Karpas-422 (cell line): Measurements from ENCODE around the gene RFC4. TPM values are rescaled to one million over a fixed set of nuclear protein-coding genes. Genes with fewer than 3 reads are reported as not detected.

Source experiments
- DNase-seq: peaks from one replicate; pipeline ENCODE4 v3.0.0-alpha.2; 2015
- H2AFZ ChIP-seq: fragments of 200-600 bp; sonication (generic); 2 replicates; pipeline ENCODE4 v1.6.1; 2014; ENCODE audit warnings: antibody characterized with exemption, low read length, mixed read lengths
- H3K27ac ChIP-seq: fragments of 200-600 bp; sonication (generic); 2 replicates; pipeline ENCODE4 v1.5.1; 2014; ENCODE audit warnings: mild to moderate bottlenecking, low read length, moderate library complexity
- H3K27me3 ChIP-seq: fragments of 200-600 bp; sonication (generic); 2 replicates; pipeline ENCODE4 v1.6.1; 2014; ENCODE audit warnings: low read length, mixed read lengths
- H3K36me3 ChIP-seq: fragments of 200-600 bp; sonication (generic); 2 replicates; pipeline ENCODE4 v1.6.1; 2014; ENCODE audit warnings: low read length, mixed read lengths; ENCODE audit not compliant: insufficient read depth
- H3K4me1 ChIP-seq: fragments of 200-600 bp; sonication (generic); 2 replicates; pipeline ENCODE4 v1.6.1; 2014; ENCODE audit warnings: mild to moderate bottlenecking, low read length, mixed read lengths
- H3K4me2 ChIP-seq: fragments of 200-600 bp; sonication (generic); 2 replicates; pipeline ENCODE4 v1.6.1; 2014; ENCODE audit warnings: low read length, low read depth, mild to moderate bottlenecking; ENCODE audit not compliant: poor library complexity, severe bottlenecking
- H3K4me3 ChIP-seq: fragments of 200-600 bp; sonication (generic); 2 replicates; pipeline ENCODE4 v1.5.1; 2014; ENCODE audit warnings: mild to moderate bottlenecking, antibody characterized with exemption, low read length, mixed read lengths
- H3K79me2 ChIP-seq: fragments of 200-600 bp; sonication (generic); 2 replicates; pipeline ENCODE4 v1.6.1; 2014; ENCODE audit warnings: mild to moderate bottlenecking, low read length, mixed read lengths
- H3K9ac ChIP-seq: fragments of 200-600 bp; sonication (generic); 2 replicates; pipeline ENCODE4 v1.6.0; 2014; ENCODE audit warnings: low read length
- H3K9me2 ChIP-seq: fragments of 200-600 bp; sonication (generic), shearing (Covaris generic); replicated peaks from 2 replicates; pipeline ENCODE4 v1.6.0; 2014; ENCODE audit warnings: mild to moderate bottlenecking, low read length, moderate library complexity; ENCODE audit not compliant: insufficient read depth
- H3K9me3 ChIP-seq: fragments of 300-700, 200-600 bp; sonication (generic); 2 replicates; pipeline ENCODE4 v1.6.1; 2014; ENCODE audit warnings: low read length, mixed read lengths
- H4K20me1 ChIP-seq: fragments of 200-600 bp; sonication (generic); 2 replicates; pipeline ENCODE4 v1.6.1; 2014; ENCODE audit warnings: mild to moderate bottlenecking, antibody characterized with exemption, low read length, low read depth; ENCODE audit not compliant: insufficient read depth
- total RNA-seq: library from RNA; depleted of rRNA; stranded (reverse); fragments of >200 nt; shearing (Covaris generic); gene quantifications from 2 replicates; pipeline ENCODE4 v1.2.3, GENCODE V29; 2014; ENCODE audit warnings: low replicate concordance

Gene RFC4
- total RNA-seq, 1 experiment from 2014 or later: 80.7 TPM

DNA sequence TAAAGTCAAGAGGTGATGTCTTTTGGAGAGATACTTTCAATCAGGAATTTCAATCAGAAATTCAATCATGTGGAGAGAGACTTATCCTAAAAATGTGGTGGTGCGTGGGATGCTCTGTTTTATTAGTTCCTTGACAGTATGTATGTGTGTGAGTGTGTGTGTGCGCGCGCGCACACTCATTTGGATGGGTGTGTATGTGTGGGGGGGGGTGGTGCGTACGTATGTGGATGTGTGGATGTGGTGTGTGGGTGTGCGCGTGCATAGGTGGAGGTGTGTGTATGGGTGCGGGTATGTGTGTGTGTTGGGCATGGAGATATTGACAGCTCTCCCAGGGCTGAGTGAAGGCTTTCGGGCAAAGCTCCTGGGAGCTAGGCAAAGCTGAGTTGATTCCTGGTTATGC is 38.6 kb upstream of the RFC4 start:
- Histone ChIP-seq H3K79me2 (no peaks in the 10 kb centered on the region), H3K4me2 (no peak overlapping the region), H4K20me1 (no peaks in the 10 kb centered on the region), H3K27me3 (no peaks in the 10 kb centered on the region), H3K4me3 (no peak overlapping the region), H3K27ac (no peak overlapping the region), H3K9ac (no peak overlapping the region), H3K9me3 (no peaks in the 10 kb centered on the region), H2AFZ (no peak overlapping the region), H3K36me3 (no peaks in the 10 kb centered on the region), H3K4me1 (peaks cover 3% of the 10 kb centered on the region; the same call in 1 of the 2 replicates), H3K9me2 (no peaks in the 10 kb centered on the region)
- DNase-seq: no peak

DNA sequence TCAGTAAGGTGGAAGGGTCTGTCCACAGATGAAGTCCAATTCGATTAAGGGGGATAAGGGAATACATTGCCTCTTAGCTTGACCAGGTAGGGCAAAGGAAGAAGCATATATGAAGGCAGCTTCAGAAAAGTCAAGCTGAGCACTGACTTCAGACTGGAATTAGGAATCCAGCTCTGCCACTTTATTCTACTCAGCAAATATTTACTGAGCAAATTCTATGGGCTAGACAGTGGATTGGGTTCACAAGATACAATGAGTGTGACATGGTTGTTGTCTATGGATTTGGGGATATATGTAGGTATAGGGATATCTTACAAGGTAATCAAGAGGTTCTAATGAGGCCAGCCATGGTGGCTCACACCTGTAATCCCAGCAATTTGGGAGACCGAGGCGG is 36.8 kb upstream of the RFC4 start:
- H3K36me3 ChIP-seq: no peaks in the 10 kb centered on the region
- H3K27ac ChIP-seq: no peak overlapping the region
- no peak overlapping the region for H3K4me3 ChIP-seq
- H3K9ac ChIP-seq: no peak overlapping the region
- no peaks in the 10 kb centered on the region for H4K20me1 ChIP-seq
- H3K9me3 ChIP-seq: no peaks in the 10 kb centered on the region
- no peaks in the 10 kb centered on the region for H3K79me2 ChIP-seq
- DNase-seq: no peak
- H3K27me3 ChIP-seq: no peaks in the 10 kb centered on the region
- no peaks in the 10 kb centered on the region for H3K4me1 ChIP-seq
- no peak overlapping the region for H3K4me2 ChIP-seq
- no peaks in the 10 kb centered on the region for H3K9me2 ChIP-seq
- no peak overlapping the region for H2AFZ ChIP-seq

DNA sequence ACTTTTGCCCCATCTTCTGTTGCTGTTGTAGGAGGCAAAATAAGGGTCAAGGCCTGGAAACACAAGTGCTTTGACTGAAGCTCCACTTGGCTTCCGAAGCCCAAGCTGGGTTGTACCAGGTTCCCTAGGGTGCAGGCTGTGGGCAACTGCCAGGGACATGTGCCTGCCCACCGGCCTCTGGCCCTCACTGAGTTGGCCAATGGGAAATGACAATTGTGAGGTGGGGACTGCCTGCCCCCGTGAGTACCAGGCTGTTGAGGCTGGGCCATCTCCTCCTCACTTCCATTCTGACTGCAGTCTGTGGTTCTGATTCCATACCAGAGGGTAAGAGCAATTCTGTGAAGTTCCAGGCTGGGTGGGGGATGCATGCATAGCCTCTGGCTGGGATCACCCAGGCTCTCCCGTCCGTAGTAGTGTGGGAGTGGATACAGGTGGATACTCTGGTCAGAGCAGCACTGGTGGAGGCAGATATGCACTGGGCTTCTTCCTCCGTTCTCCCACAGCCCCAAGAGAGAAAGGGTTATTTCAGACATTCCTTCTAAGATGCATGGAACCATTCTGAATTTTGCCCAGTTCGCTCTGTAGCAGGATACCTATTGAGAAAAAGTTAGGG is 36.2 kb upstream of the RFC4 start, which contains the start of gene ADIPOQ:
ADIPOQ (plus strand) TSS at position 285 of the 613 bp plus-strand sequence. CDS start 10,349 bp downstream, outside the sequence.
- no peak within 1 kb of the TSS for H3K4me3 ChIP-seq
- no peaks in the 10 kb centered on the region for H3K4me1 ChIP-seq
- no peaks in the 10 kb centered on the region for H3K79me2 ChIP-seq
- H4K20me1 ChIP-seq: no peaks in the 10 kb centered on the region
- no peak within 1 kb of the TSS for H3K9ac ChIP-seq
- H3K4me2 ChIP-seq: no peak within 1 kb of the TSS
- DNase-seq: no peak
- H3K36me3 ChIP-seq: no peaks in the 10 kb centered on the region
- H3K27ac ChIP-seq: no peak within 1 kb of the TSS
- H3K9me2 ChIP-seq: no peaks in the 10 kb centered on the region
- H3K27me3 ChIP-seq: no peaks in the 10 kb centered on the region
- no peak within 1 kb of the TSS for H2AFZ ChIP-seq
- H3K9me3 ChIP-seq: no peaks in the 10 kb centered on the region

DNA sequence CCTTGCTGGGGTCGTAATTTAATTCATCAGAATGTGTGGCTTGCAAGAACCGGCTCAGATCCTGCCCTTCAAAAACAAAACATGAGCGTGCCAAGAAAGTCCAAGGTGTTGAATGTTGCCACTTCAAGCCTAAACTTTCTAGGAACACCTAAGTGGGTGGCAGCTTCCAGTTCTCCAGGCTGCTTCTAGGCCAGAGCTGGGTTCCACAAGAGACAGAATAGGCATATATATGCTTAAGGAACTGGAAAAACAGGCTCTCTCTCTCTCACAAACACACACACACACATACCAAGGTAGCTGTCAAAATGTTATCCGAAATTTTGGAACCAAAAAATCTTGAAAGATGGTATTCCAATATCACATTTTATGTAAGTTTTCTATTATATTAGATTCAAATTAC is 35.3 kb upstream of the RFC4 start:
- Histone ChIP-seq H3K27ac (no peak overlapping the region), H3K27me3 (no peaks in the 10 kb centered on the region), H4K20me1 (no peaks in the 10 kb centered on the region), H3K4me2 (no peak overlapping the region), H3K9ac (no peak overlapping the region), H3K4me3 (no peak overlapping the region), H3K9me2 (no peaks in the 10 kb centered on the region), H3K4me1 (no peaks in the 10 kb centered on the region), H2AFZ (no peak overlapping the region), H3K79me2 (no peaks in the 10 kb centered on the region), H3K36me3 (no peaks in the 10 kb centered on the region), H3K9me3 (no peaks in the 10 kb centered on the region)
- no peak for DNase-seq

DNA sequence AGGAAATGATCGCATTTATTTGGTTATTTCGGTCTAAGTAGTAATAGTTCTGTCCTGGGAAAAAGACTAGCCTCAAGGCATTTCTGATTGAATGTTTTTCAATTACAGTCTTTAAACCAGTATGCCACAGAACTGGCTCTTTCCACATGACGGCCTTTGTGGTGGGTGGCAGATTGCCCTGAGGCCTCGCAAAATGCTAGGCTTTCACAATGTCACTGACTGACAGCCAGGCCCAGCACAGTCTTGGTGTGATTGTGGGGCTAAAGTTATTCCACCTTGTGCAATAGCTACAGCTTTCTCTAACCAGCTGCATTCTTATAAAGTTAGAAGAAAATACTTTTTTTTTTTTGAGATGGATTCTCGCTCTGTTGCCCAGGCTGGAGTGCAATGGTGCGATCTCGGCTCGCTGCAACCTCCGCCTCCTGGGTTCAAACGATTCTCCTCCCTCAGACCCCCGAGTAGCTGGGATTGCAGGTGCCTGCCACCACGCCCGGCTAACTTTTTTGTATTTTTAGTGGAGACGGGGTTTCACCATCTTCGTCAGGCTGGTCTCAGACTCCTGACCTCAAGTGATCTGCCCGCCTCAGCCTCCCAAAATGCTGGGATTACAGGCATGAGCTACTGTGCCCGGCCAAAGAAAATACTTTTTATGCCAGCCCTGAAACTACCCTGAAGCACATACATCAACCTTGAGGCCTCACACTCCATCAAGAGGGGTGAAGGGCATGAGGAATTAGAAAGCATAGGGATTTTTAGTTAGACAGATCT is 33.8 kb upstream of the RFC4 start:
- no peak for DNase-seq
- Histone ChIP-seq H2AFZ (no peak overlapping the region), H3K4me1 (no peaks in the 10 kb centered on the region)

DNA sequence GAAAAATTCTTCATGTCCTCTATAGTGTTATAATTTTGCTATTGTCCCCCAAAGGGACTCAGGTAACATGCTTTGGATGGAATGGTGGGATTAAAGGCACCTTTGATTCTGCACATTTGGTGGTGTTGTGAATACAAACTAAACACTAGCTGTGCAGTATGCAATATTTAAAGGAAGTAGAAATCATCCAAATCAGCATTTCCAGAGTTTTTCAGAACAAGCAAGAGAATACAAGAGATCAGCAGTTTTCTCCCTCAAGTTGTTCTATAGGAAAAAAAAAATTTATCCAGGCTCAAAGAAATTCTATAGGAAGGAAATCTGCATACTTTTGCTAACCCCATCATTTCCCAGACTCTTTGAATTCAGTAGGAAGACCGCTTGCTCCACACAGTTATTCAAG is 26.0 kb upstream of the RFC4 start:
- Histone ChIP-seq H3K9me2 (no peaks in the 10 kb centered on the region), H4K20me1 (no peaks in the 10 kb centered on the region), H3K4me2 (no peak overlapping the region), H3K27ac (no peak overlapping the region), H3K79me2 (no peaks in the 10 kb centered on the region), H3K9me3 (no peaks in the 10 kb centered on the region), H3K4me1 (peaks cover 6% of the 10 kb centered on the region), H3K27me3 (no peaks in the 10 kb centered on the region), H3K36me3 (no peaks in the 10 kb centered on the region), H3K9ac (no peak overlapping the region), H3K4me3 (no peak overlapping the region), H2AFZ (no peak overlapping the region)
- no peak for DNase-seq

More for the DNA sequence above, 33.8 kb upstream of the RFC4 start:
- H3K27ac ChIP-seq: no peak overlapping the region
- no peaks in the 10 kb centered on the region for H4K20me1 ChIP-seq
- H3K79me2 ChIP-seq: no peaks in the 10 kb centered on the region
- H3K9me2 ChIP-seq: no peaks in the 10 kb centered on the region
- H3K9me3 ChIP-seq: no peaks in the 10 kb centered on the region
- H3K27me3 ChIP-seq: no peaks in the 10 kb centered on the region
- H3K4me2 ChIP-seq: no peak overlapping the region
- no peak overlapping the region for H3K4me3 ChIP-seq
- no peaks in the 10 kb centered on the region for H3K36me3 ChIP-seq
- H3K9ac ChIP-seq: no peak overlapping the region

DNA sequence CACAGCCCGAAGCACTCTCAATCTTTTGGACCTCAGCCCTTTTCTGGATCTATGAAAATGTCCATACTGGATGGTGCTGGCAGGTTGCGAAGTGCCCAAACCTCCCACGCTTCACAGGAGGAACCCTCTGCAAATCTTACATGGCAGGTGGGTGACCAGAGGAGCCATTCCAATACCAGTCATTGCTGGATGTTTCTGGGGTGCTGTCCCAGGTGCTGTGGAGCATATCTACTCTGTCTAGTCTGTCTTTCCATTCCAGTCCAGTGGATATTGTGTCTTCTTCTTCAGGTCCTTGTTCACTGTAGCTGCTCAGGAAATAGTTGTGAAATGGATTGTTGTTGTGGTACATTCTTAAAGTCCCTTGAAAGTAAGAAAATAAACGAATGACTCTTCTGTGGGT is 25.5 kb upstream of the RFC4 start:
- Histone ChIP-seq H3K9me2 (no peaks in the 10 kb centered on the region), H3K36me3 (no peaks in the 10 kb centered on the region), H4K20me1 (no peaks in the 10 kb centered on the region), H3K27ac (no peak overlapping the region), H2AFZ (no peak overlapping the region), H3K4me1 (peaks cover 10% of the 10 kb centered on the region), H3K27me3 (no peaks in the 10 kb centered on the region), H3K9ac (no peak overlapping the region), H3K4me3 (no peak overlapping the region), H3K79me2 (no peaks in the 10 kb centered on the region), H3K4me2 (no peak overlapping the region), H3K9me3 (no peaks in the 10 kb centered on the region)
- no peak for DNase-seq

DNA sequence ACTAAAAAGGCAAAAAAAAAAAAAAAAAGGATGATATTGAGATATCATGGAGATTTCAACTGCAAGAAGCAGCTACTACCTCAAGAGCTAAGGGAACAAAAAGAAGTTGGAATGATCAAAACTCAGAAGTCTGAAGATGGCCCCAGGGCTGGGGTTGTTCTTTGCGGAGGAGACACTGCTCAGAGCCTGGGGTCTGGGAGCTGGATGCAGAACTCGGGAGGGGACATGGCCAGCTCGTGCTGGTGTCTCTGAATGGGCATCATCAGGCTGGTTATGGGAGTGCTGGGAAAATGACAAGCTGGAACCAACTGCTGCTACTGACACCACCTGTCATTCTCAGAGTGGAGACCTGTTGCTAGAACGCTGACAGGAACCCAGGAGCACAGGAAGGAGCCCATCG is 22.1 kb upstream of the RFC4 start:
- H3K27me3 ChIP-seq: 0 out of 2 replicates have a peak, but pooled peaks cover 3% of the 10 kb centered on the region

More for the DNA sequence above, 22.1 kb upstream of the RFC4 start:
- H3K79me2 ChIP-seq: no peaks in the 10 kb centered on the region
- no peak overlapping the region for H3K27ac ChIP-seq
- peaks cover 4% of the 10 kb centered on the region; the same call in 1 of the 2 replicates for H4K20me1 ChIP-seq
- no peak for DNase-seq
- H3K4me1 ChIP-seq: peaks cover 24% of the 10 kb centered on the region
- no peaks in the 10 kb centered on the region for H3K9me2 ChIP-seq
- peak overlapping the region; percentile 90 for H3K4me2 ChIP-seq
- no peaks in the 10 kb centered on the region for H3K9me3 ChIP-seq
- H3K36me3 ChIP-seq: no peaks in the 10 kb centered on the region
- no peak overlapping the region for H2AFZ ChIP-seq
- no peak overlapping the region for H3K9ac ChIP-seq
- no peak overlapping the region for H3K4me3 ChIP-seq
